Endometrium (tissue), 2 donors: Measurements from ENCODE around the gene USP7.

ENCODE experiments used
- FAIRE-seq: peaks from 2 replicates; lab custom pipeline; 2012; peaks lifted over from hg19 to GRCh38; lab: Jason Lieb, UNC
- donor health status: control.
- donor health status: control.

USP7 gene

GRCh38 chr16:8951447-8952280, 12.0 kb downstream of the USP7 start:
- FAIRE-seq: no peak

- no peak for FAIRE-seq
These were observed 13.1 kb downstream of the USP7 start for GRCh38 chr16:8950580-8951077.

GRCh38 chr16:8949536-8950418, 13.9 kb downstream of the USP7 start:
- no peak for FAIRE-seq

DNA sequence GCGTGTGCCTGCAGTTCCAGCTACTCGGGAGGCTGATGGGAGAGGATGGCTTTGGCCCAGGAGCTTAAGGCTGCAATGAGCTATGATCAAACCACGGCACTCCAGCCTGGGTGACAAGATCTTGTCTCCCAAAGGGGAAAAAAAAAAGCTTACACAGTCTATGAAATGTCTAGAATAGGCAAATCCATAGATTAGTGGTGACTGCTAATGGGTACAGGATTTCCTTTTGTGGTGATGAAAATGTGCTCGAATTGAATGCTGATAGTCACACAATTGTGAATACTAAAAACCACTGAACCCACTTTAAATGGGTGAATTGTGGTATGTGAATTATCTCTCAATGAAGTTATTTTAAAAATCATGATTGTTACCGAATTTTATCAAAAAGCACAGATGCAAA, 14.9 kb downstream of the USP7 start:
- FAIRE-seq: no peak

DNA sequence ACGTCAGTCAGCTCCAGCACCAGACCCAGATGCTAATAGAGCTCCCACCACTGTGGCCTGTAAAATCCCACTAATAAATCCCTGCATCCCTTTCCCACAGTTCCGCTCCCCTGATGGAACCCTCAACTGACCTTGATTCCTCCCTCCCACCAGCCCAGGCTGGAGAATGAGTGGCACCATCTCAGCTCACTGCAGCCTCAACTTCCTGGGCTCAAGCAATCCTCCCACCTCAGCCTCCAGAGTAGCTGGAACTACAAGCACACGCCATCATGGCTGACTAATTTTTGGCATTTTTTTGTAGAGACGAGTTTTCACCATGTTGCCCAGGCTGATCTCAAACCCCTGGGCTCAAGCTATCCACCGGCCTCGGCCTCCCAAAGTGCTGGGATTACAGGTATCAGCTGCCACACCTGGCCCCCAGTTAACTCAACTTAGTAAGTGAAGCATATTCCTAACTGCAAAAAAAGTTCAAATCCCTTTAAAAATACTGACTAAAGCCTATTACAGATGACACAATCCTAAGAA, 15.6 kb downstream of the USP7 start:
- no peak for FAIRE-seq

DNA sequence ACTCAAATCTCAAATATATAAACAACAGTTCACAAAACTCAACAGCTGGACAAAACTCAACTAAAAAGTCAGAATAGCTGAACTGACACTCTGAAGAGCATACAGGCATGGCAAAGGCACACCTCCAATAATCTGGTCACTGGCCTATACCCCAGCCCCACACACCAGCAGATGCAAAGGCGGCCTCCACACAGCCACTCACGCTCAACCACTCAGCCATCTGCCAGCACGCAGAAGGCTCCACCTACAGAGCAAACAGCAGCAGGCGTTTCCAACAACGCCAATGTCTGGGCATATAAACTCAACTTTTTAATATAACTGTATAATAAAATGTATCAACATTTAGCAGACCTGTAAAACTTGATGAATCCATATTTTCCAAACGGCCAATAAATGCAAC, 17.2 kb downstream of the USP7 start:
- FAIRE-seq: no peak

- no peak for FAIRE-seq
These were observed 17.9 kb downstream of the USP7 start for GRCh38 chr16:8945626-8946296.

DNA sequence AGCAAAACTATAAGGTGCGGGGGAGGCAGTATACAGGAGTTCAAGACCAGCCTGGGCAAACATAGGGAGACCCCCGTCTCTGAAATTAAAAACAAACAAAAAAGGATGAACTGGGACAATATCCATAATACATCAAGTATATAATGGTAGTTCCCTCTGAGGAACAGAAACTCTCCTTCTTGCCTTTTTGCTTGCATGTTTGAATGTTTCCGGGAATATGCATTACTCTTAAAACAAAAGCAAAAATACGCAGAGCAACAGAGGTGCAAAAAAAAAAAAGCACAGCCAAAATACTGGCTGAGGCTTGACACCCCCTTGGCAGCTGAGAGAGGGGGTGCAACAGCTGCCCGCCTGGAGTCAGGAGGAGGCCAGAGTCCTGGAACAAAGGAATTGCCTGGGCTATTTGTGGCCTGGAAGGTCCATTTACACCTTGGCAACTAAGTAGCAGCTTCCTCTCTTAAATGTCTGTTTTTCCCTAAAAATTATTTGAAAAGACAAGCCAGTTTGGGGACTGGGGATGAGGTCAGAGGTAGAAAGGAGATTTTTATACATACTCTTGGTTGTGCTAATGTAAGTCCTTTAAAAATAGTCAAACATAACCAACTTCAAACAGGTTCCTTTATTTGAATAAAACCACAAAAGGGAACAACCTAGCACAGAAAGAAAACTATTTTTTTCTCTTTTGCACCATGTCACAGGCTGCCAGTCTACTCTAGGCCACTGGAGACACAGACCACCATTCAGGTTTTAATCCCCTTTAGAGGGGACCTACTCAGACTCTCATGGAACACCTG, 19.5 kb downstream of the USP7 start:
- FAIRE-seq: no peak

DNA sequence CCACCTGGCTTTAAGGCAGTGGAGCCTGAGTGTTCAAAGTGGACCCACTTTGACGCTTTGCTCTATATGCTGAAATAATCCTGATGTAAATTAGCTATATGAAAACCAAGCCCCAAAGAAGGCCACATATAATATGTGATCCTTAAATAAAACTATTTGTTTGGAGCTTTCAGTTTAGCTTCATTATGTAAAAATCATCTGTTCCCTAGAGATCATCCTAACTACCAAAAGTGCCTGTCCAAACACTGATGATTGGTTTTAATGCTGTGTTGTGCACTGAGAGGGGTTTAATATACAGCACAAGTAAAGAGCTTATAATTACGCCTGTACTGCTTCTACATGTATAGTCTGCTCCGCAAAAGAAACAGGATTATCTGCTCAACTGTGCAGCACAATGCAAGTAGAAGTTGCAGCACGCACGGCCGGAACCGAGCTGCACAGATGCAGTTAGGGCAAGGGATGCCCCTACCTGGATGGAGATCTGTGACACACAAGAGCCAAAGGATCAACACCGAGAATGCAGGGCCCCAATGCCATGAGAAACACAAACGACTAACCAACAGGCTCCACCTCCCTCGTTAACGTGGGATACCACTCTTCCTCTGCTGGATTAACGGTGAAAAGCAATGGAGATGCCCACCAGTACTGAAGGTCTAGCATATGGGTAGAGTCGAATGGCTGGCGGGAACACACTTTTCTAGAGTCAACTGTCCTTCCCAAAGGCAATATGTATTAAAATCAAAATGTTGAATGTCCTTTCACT, 20.5 kb downstream of the USP7 start:
- FAIRE-seq: no peak

- FAIRE-seq: no peak
These were observed 21.9 kb downstream of the USP7 start for GRCh38 chr16:8941718-8942344.

DNA sequence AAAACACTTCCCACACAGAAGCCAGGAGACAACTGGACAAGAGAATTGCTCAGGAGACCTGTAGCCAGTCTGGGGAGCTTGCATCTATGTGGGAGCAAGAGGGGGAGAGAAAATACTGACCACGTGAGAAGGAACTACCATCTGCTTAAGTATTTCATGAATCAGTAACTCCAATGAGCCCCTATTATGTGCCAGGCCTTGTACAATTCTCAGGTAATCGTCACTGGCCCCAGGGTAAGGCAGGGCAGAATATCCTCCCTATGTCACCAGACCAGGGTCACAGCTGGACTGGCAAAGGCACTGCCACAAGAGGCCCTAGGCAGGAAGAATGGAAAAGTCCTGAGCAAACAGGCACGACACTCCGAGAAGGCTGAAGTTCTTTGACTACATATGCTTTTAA, 25.9 kb downstream of the USP7 start:
- no peak for FAIRE-seq

DNA sequence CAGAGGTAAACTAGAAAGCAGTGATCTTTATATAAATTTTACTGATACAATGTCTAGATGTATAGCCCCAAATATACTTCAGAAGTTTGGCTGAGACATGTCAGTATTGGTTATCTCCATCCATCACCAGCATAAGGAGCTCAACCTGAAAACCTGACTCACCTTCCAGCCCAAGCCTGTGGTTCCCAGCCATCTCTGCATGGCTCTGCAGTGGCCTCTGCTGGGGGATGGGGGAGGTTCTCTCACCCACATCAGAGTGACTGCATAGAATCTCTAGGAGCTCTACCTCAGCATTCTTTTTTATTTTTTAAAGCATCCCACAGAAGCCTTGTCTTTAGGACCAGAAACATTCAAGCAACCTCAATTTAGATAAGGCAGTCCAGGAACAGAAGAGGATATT, 27.3 kb downstream of the USP7 start:
- no peak for FAIRE-seq

DNA sequence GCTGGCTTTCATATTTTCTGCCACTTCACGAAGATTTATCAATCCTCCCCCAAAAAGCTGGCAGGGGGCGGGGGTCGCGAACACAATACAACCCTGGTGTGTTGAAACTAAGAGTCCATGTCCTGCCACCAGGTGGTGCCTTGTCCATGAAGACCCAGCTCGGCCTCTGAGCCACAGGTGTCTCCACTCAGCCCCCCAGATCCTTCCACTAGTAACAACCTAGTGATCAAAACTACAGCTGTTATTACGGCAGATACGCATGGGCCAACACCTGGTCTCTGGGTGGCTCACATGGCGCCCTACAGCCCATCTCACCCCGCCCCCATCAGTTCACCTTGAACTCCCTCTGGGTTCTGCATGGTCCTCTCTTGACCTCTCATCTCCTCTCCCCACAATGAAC, 27.7 kb downstream of the USP7 start:
- FAIRE-seq: no peak

DNA sequence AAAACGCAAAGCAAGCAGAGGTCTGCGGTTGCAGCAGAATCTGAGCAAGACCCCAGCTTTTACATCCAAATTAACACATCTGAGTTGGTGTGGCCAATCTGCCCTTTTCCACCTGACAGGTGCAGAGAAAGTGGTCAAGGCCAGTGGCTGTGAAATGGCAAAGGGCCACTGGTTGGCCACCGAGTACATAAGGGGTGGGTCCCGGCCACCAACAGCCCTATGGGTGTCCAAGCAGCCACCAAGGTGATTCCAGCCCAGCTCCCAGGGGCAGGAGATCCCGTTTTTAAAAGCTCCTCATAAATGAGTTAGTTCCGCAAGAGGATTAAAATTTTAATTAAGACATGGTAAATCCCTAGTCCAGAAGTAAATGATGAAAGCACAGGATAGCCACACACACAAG, 29.1 kb downstream of the USP7 start:
- FAIRE-seq: no peak

DNA sequence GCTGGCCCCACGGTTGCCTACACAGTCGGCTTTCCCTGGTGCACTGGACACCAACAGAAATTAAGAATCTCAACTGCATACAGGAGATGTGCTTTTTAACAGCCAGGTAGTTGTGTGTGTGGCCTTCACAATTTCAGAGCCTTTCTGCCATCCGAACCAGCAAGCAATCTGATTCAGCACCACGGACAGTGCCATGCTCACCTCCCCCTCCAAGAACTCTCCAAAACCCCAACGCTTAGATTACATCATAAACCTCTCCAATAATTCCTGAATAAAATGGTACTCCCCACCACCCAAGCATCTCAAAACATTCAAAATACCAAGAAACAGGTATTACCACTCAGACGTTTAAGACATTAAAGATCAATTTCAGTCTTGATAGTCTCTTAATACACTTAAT, 31.8 kb downstream of the USP7 start:
- no peak for FAIRE-seq

GRCh38 chr16:8929086-8929748, 34.5 kb downstream of the USP7 start:
- no peak for FAIRE-seq

DNA sequence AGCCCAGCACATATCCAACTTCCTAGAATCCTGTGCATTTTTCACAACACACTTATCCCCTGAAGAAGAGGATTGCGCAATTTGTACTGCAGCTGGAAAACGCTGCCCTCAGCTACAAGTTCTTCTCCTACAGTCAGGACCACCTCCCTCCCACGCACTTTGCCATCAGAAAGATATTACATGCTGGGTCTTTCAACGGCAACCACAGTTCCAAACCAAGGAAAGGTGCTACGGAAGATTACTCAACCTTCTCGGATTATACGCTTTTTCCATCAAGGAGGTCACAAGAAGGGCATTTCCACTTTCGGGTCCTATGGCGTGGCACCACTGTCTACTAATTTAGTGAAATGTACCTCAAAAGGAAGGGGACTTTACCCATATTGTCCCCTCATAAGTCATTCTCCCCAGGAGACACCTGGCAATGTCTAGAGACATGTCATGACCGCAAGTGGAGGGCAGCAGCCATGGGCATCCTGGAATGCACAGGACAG, 35.2 kb downstream of the USP7 start:
- no peak for FAIRE-seq

GRCh38 chr16:8926827-8927226, 36.9 kb downstream of the USP7 start:
- FAIRE-seq: no peak

DNA sequence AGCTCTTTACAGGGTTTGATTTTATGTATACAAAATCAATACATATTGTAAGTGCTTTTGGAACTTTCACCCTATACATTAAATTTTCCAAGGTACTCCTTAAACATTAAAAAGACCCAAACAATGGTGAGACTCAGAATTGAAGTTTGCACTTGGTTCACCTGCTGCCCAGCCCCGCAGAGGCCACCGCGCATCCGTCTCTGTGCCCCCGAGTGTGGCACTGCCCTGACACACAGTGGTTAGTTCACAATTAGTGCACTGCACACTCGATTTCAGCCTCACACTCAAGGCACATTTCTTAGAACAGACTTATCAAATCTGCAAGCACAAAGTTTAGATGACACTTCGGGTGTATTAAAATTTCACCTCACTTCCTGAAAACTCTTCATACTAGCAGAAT, 38.3 kb downstream of the USP7 start:
- FAIRE-seq: no peak

GRCh38 chr16:8924214-8924613, 39.5 kb downstream of the USP7 start:
- no peak for FAIRE-seq
